ENCODE measurements around the gene MREG.

GRCh38 chr2:216041438-216041837 lies 28.1 kb upstream of the MREG start:
- no peak for TF ChIP-seq POLR2A (IDR thresholded peaks at IDR 0.05)
- no peak for TF ChIP-seq CTCF (IDR thresholded peaks at IDR 0.05)
- no peak for TF ChIP-seq POLR2AphosphoS5 (IDR thresholded peaks at IDR 0.05)

All from sigmoid colon (tissue), 4 donors.